ENCODE measurements around the gene KIAA0825.

GRCh38 chr5:94288937-94289336, 329.5 kb downstream of the KIAA0825 start:
- TF ChIP-seq CTCF (IDR thresholded peaks at IDR 0.05) = no peak
- no peak for TF ChIP-seq POLR2A (IDR thresholded peaks at IDR 0.05)

Measured in Peyer's patch (tissue), 4 donors.